ENCODE results near the gene DDAH1. TPM values are rescaled to one million over a fixed set of nuclear protein-coding genes. Genes with fewer than 3 reads are reported as not detected.
A peak's percentile ranks its signal among the peaks of the same experiment; 100 is the strongest.

The DDAH1 gene
- total and polyA plus RNA-seq, 2 of the 4 experiments (the other 2 are of a cell fraction): 78.0 to 94.5 TPM

DNA sequence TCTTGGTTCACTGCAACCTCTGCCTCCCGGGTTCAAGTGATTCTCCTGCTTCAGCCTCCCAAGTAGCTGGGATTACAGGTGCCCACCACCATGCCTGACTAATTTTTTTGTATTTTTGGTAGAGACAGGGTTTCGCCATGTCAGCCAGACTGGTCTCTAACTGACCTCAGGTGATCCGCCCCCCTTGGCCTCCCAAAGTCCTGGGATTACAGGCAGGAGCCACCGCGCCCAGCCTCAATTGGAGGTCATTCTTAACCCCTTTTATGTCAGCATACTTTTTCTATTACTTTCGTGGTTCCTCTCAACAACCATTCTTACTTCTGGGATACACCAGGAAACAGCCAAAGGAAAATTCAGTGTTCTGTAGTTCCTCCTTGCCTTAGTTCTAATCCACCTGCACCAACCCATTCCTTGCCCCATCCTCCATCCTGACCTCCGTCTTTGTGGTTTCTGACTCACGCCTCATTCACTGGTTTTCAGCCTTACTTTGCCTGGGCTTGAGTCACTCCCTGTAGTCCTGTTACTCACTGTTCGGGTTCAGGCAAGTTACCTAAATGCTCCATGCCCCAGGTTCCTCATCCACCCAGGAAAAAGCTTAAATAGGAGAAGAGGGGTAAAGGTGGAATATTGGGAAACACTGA lies 175.6 kb downstream of the DDAH1 start:
- POLR2A ChIA-PET (ENCODE audit: unreplicated experiment): no interaction called here
- no peaks in the 10 kb centered on the region for H3K27me3 ChIP-seq (ENCODE audit: control insufficient read depth, insufficient read depth, low read length)
- H3K18ac ChIP-seq (ENCODE audit: low read depth, low read length): no peak overlapping the region
- H4K8ac ChIP-seq (ENCODE audit: low read depth in 2 of 2, low read length in 2 of 2): no peak overlapping the region
- 61% methylated on average over 5 of the region's 9 CpGs; no CpG with 5 or more reads in 1 of the 2 experiments for WGBS, 2 experiments (ENCODE audit: extremely low coverage in 2 of 2, insufficient read length in 1 of 2)
- in situ Hi-C loops (cut with MboI; ENCODE audit: low sequenced_read_pairs): no loop called here
- H3K36me3 ChIP-seq (ENCODE audit: control insufficient read depth, insufficient read depth, low read length): no peaks in the 10 kb centered on the region
- H3K4me3 ChIP-seq (ENCODE audit: insufficient read depth, low read depth, low read length): no peak overlapping the region
- ATAC-seq (ENCODE audit: low read depth): peak; percentile 97
- no peak overlapping the region for H3K14ac ChIP-seq (replicated peaks; ENCODE audit: low read depth, low read length)
- H3K79me1 ChIP-seq (ENCODE audit: low read depth in 1 of 2, low read length in 2 of 2): no peaks in the 10 kb centered on the region; a peak in 1 of 4 replicates
- no peak overlapping the region for H3K56ac ChIP-seq (ENCODE audit: extremely low read depth, insufficient read depth, low read length)
- peak overlapping the region; percentile 39; the same call in 1 of the 2 replicates for H2BK120ac ChIP-seq (ENCODE audit: low read depth, low read length)
- CTCF ChIA-PET: no interaction called here
- H2AK9ac ChIP-seq (replicated peaks; ENCODE audit: low read depth, low read length, poor library complexity): no peak overlapping the region
- no peak overlapping the region for H2AK5ac ChIP-seq (ENCODE audit: low read depth, low read length)
- intact Hi-C loops (cut with micrococcal nuclease): no loop called here
- no peak overlapping the region for H3K9ac ChIP-seq (ENCODE audit: low read depth, low read length)
- dilution Hi-C loops (cut with HindIII; ENCODE audit: low sequenced_read_pairs, unreplicated experiment): no loop called here
- TF ChIP-seq NFE2L2 (IDR thresholded peaks at IDR 0.05; ENCODE audit: low read depth, low read length) (no peak), BHLHE40 (IDR thresholded peaks at IDR 0.05; ENCODE audit: low read depth, low read length) (peak; percentile 59), RAD21 (IDR thresholded peaks at IDR 0.05; ENCODE audit: low read length) (peak; percentile 13; the same call in 1 of the 2 replicates), CEBPB (IDR thresholded peaks at IDR 0.05; ENCODE audit: low read depth, low read length) (peak; percentile 68; the same call in 1 of the 2 replicates), RFX5 (IDR thresholded peaks at IDR 0.05; ENCODE audit: low read depth, low read length) (no peak), MAZ (IDR thresholded peaks at IDR 0.05; ENCODE audit: borderline replicate concordance, low read depth, low read length) (peak; percentile 29; the same call in 1 of the 2 replicates), RCOR1 (IDR thresholded peaks at IDR 0.05; ENCODE audit: insufficient replicate concordance, low read length) (peak; percentile 99), FOS (IDR thresholded peaks at IDR 0.05; ENCODE audit: low read depth, low read length) (peak; percentile 99), CTCF (conservative IDR thresholded peaks at IDR 0.05; ENCODE audit: low read depth, low read length) (no peak)
- peak overlapping the region; percentile 30; the same call in 1 of the 2 replicates for H2BK20ac ChIP-seq (ENCODE audit: low read depth, low read length)
- no TSS peak for BruUV-seq (replicated peaks)
- peaks cover 4% of the 10 kb centered on the region; the same call in 1 of the 2 replicates for H3K9me1 ChIP-seq (ENCODE audit: insufficient read depth, low read length)
- H4K20me1 ChIP-seq (ENCODE audit: insufficient read depth, low read length): no peaks in the 10 kb centered on the region
- no peak overlapping the region for H3K23ac ChIP-seq (ENCODE audit: low read depth, low read length)
- peak; percentile 97 for DNase-seq
- no peak overlapping the region; the same call in 1 of the 2 replicates for H3K4me2 ChIP-seq (ENCODE audit: low read depth, low read length)
- H4K5ac ChIP-seq (ENCODE audit: low read depth, low read length): no peak overlapping the region
- H3K9me3 ChIP-seq (ENCODE audit: control insufficient read depth, insufficient read depth, low read length): no peaks in the 10 kb centered on the region
- no peak overlapping the region; the same call in 1 of the 2 replicates for H3K4ac ChIP-seq (ENCODE audit: low read depth, low read length)
- no peak overlapping the region for H4K91ac ChIP-seq (ENCODE audit: insufficient read depth, low read depth, low read length)
- peak overlapping the region; percentile 8 for H2BK5ac ChIP-seq (ENCODE audit: low read depth, low read length, poor library complexity, severe bottlenecking)
- no peak overlapping the region for H2AFZ ChIP-seq (replicated peaks; ENCODE audit: low read length, poor library complexity)
- H2BK15ac ChIP-seq (ENCODE audit: low read depth, low read length): no peak overlapping the region
- H3K27ac ChIP-seq (ENCODE audit: insufficient read depth, low read length): no peak overlapping the region
- peaks cover 10% of the 10 kb centered on the region for H3K4me1 ChIP-seq (ENCODE audit: control insufficient read depth, insufficient read depth, low read length)
